GM12864 (cell line): ENCODE data around the gene AGAP4.
"Not testable (repeated sequence)": the region's sequence is repeated elsewhere in the genome, so short reads cannot be mapped to it uniquely, and the experiment has no call there.

Source experiments
- DNase-seq: peaks from one replicate; pipeline ENCODE4 v3.0.0-alpha.2; 2011; ENCODE audit warnings: low read depth
- H3K4me3 ChIP-seq: 2 replicates; pipeline ENCODE4 v1.5.1; 2011; ENCODE audit warnings: mild to moderate bottlenecking, low read depth, low read length, control low read depth
- CTCF ChIP-seq: IDR thresholded peaks from 2 replicates; pipeline ENCODE4 v1.5.1; 2011; ENCODE audit warnings: low read depth, mild to moderate bottlenecking, moderate library complexity, low read length, control low read depth, inconsistent platforms; ENCODE audit errors: missing control alignments

The AGAP4 gene

GRCh38 chr10:45817130-45817859, 30.0 kb downstream of the AGAP4 start:
- TF ChIP-seq CTCF: no peak
- no peak for DNase-seq
- H3K4me3 ChIP-seq: no peak overlapping the region

GRCh38 chr10:45814146-45814545, 33.2 kb downstream of the AGAP4 start:
- not testable (repeated sequence) for H3K4me3 ChIP-seq, DNase-seq

GRCh38 chr10:45812959-45813358, 34.3 kb downstream of the AGAP4 start:
- not testable (repeated sequence) for H3K4me3 ChIP-seq, DNase-seq

- no peak for DNase-seq
- H3K4me3 ChIP-seq: no peak overlapping the region
- TF ChIP-seq CTCF: no peak
These were observed 36.2 kb downstream of the AGAP4 start for GRCh38 chr10:45811075-45811474.

GRCh38 chr10:45809837-45810236, 37.5 kb downstream of the AGAP4 start:
- no peak for TF ChIP-seq CTCF
- no peak for DNase-seq
- H3K4me3 ChIP-seq: no peak overlapping the region

GRCh38 chr10:45804996-45805395, 42.3 kb downstream of the AGAP4 start:
- not testable (repeated sequence) for H3K4me3 ChIP-seq, DNase-seq

- DNase-seq, H3K4me3 ChIP-seq: not testable (repeated sequence)
These were observed 44.0 kb downstream of the AGAP4 start for GRCh38 chr10:45803060-45804010.

- not testable (repeated sequence) for DNase-seq, H3K4me3 ChIP-seq
These were observed 52.5 kb downstream of the AGAP4 start for GRCh38 chr10:45794761-45795160.

- DNase-seq, H3K4me3 ChIP-seq: not testable (repeated sequence)
These were observed 56.4 kb downstream of the AGAP4 start for GRCh38 chr10:45790694-45791426.

- not testable (repeated sequence) for H3K4me3 ChIP-seq, DNase-seq
These were observed 57.3 kb downstream of the AGAP4 start for GRCh38 chr10:45789991-45790390.

GRCh38 chr10:45787212-45787741, 60.0 kb downstream of the AGAP4 start:
- H3K4me3 ChIP-seq, DNase-seq: not testable (repeated sequence)

- H3K4me3 ChIP-seq, DNase-seq: not testable (repeated sequence)
These were observed 61.1 kb downstream of the AGAP4 start for GRCh38 chr10:45786217-45786616.
